Activated naive CD8-positive, alpha-beta T cell treated with anti-CD3 and anti-CD28 coated beads for 36 hours (primary cell): ENCODE results near the gene NRG3. TPM values are rescaled to one million over a fixed set of nuclear protein-coding genes. Genes with fewer than 3 reads are reported as not detected.

Experiments
- DNase-seq: peaks from one replicate; pipeline ENCODE4 v3.0.0; 2021
- H3K27ac Mint-ChIP-seq: one replicate; pipeline ENCODE4 v1.8.0; 2022; ENCODE audit warnings: mild to moderate bottlenecking, moderate library complexity, mixed read lengths
- H3K27me3 Mint-ChIP-seq: one replicate; pipeline ENCODE4 v1.8.0; 2022; ENCODE audit warnings: mild to moderate bottlenecking, mixed read lengths
- H3K36me3 Mint-ChIP-seq: one replicate; pipeline ENCODE4 v1.8.0; 2021; ENCODE audit warnings: mild to moderate bottlenecking, mixed read lengths
- H3K4me1 Mint-ChIP-seq: one replicate; pipeline ENCODE4 v1.8.0; 2021; ENCODE audit warnings: mixed read lengths
- H3K4me3 Mint-ChIP-seq: one replicate; pipeline ENCODE4 v1.8.0; 2022; ENCODE audit warnings: mild to moderate bottlenecking, moderate library complexity, mixed read lengths
- H3K9me3 Mint-ChIP-seq: one replicate; pipeline ENCODE4 v1.8.0; 2022; ENCODE audit warnings: mixed read lengths
- total RNA-seq, 2 experiments: library from RNA; stranded (reverse); gene quantifications; one replicate each; pipeline ENCODE4 v1.2.3, GENCODE V29; 2021

Gene NRG3
- total RNA-seq, 2 experiments from 2014 or later = not detected

DNA sequence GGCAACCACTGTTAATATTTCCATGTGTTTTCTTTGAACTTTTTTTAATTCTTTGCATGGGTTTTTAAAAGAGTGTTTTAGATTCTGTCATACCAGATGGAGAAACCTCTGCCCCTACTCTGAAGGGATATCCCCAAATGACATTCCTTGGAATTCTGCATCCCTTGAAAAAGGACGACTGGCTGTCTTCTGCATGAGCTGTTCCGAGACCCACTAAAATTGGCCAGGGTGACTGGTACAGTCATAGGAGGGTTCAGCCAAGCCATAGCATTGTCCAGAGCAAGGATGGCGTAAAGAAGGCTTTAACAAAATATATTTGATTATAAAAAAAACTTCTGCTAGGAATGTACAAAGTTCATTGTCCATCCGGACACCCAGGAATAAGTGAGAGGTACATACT lies 952.9 kb downstream of the NRG3 start:
- Mint-ChIP-seq H3K4me1 (no peaks in the 10 kb centered on the region), H3K27me3 (no peaks in the 10 kb centered on the region), H3K4me3 (no peak overlapping the region), H3K27ac (no peak overlapping the region), H3K36me3 (no peaks in the 10 kb centered on the region), H3K9me3 (no peaks in the 10 kb centered on the region)
- DNase-seq = no peak

DNA sequence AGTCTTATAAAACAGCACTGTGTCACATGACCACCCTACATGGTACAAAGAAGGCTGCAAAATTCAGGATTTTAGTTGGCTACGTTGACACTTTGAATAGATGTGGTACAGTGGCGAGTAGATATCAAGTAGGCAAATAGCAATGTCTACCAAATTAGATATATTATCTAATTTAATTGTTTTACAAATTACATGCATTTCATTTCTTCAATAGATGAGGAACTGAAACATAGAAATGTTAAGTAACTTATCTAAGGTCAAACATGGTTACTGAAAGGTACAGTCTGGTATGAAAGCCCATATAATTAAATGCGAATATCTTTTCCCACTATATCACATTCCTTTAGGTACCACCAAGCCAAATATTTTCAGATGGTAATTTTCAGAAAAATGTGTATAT lies 972.2 kb downstream of the NRG3 start:
- DNase-seq = no peak
- Mint-ChIP-seq H3K36me3 (no peaks in the 10 kb centered on the region), H3K4me3 (no peak overlapping the region), H3K4me1 (no peaks in the 10 kb centered on the region), H3K27me3 (no peaks in the 10 kb centered on the region), H3K27ac (no peak overlapping the region), H3K9me3 (peaks cover 10% of the 10 kb centered on the region)

DNA sequence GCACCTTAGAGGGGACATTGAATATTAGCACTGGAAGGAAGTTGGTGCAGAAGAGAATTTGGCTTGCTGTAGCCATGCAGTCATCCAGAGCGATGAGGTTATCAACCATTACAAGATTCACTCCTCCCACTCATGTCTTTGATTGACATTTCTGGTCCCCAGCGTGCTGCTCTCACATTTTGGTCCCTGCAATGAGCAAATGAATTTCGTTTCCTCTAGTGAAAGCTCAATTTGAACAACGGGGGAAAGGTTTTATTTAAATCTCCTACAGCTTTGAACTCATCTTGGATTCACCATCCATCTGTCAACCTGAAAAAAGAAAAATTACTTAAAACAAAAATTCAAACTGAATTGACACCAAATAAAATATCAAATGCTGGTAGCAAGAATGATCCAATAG lies 975.2 kb downstream of the NRG3 start:
- no peaks in the 10 kb centered on the region for H3K27me3 Mint-ChIP-seq
- no peak overlapping the region for H3K4me3 Mint-ChIP-seq
- no peaks in the 10 kb centered on the region for H3K36me3 Mint-ChIP-seq
- peaks cover 8% of the 10 kb centered on the region for H3K9me3 Mint-ChIP-seq
- no peak overlapping the region for H3K27ac Mint-ChIP-seq
- H3K4me1 Mint-ChIP-seq = no peaks in the 10 kb centered on the region
- no peak for DNase-seq

- Mint-ChIP-seq H3K27me3 (no peaks in the 10 kb centered on the region), H3K27ac (no peak overlapping the region), H3K4me1 (no peaks in the 10 kb centered on the region), H3K9me3 (no peaks in the 10 kb centered on the region), H3K36me3 (no peaks in the 10 kb centered on the region), H3K4me3 (no peak overlapping the region)
- no peak for DNase-seq
These were observed 982.1 kb downstream of the NRG3 start for GRCh38 chr10:82856957-82857613.

DNA sequence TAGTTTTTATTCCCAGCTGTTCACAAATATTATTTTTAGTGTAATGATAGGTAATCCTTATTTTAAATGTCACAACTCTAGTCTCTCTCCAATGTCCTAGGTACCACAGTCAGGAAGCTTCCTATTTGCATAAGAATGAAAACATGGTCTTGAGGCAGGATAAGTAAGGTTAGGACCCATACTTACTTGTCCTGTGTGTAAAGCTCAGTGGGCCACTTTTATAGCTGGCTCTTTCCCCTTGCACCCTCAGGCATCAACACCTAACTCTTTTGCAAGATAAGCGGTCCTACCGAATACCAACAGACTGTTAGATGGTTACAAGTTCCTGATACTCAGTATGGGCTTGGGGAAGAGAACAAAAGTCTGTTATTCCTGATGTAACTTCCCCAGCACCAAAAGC lies 986.9 kb downstream of the NRG3 start:
- Mint-ChIP-seq H3K27ac (no peak overlapping the region), H3K4me3 (no peak overlapping the region), H3K9me3 (peaks cover 5% of the 10 kb centered on the region), H3K36me3 (no peaks in the 10 kb centered on the region), H3K27me3 (no peaks in the 10 kb centered on the region), H3K4me1 (no peaks in the 10 kb centered on the region)
- no peak for DNase-seq

DNA sequence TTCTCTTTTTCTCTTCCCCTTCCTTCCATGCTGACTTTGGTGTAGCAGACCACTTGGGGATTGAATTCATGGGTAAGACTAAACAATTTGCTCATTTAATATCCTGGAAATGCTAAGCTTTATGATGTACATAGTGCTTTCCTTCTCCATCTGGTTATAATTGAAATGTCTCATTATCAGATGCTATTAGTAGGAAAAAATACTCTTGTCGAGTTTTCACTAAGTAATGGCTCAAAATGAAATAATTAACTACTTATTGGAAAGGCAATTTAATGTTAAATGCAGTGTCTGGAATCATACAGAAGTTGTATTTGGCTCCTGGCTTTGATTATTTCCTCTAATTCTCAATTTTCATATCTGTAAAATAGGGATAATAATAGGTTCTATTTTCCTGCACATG lies 990.4 kb downstream of the NRG3 start:
- H3K36me3 Mint-ChIP-seq = no peaks in the 10 kb centered on the region
- H3K27ac Mint-ChIP-seq = no peak overlapping the region
- no peak for DNase-seq
- H3K27me3 Mint-ChIP-seq = no peaks in the 10 kb centered on the region
- peaks cover 5% of the 10 kb centered on the region for H3K9me3 Mint-ChIP-seq
- no peak overlapping the region for H3K4me3 Mint-ChIP-seq
- H3K4me1 Mint-ChIP-seq = no peaks in the 10 kb centered on the region

DNA sequence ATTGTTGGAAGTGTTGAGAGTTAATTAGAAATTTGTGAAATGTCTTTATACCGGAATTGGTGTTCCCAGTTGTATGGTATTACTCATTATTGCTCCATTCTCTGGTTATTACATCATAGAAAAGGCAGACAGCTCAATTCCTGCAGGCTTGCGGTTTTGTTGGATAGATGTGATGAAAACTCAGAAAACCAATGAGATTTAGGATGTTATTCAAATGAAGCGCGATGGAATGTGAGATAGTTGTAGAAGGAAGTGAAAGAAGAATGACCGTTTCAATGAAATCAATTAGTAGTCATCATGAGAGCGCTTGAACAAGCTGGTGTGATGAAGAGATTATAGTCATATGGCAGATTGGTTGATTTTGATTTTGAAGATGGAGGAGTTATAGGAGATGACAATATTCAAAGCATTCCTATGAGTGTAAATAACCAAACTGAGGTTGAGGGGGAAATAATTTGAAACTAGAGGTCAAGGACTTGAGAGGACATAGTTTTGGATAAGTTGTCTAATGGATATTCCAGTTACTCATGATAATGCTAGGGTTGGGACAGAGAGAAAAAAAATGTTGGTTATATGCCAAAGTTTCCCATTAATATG lies 991.5 kb downstream of the NRG3 start:
- Mint-ChIP-seq H3K27ac (no peak overlapping the region), H3K4me1 (no peaks in the 10 kb centered on the region), H3K9me3 (peaks cover 6% of the 10 kb centered on the region), H3K4me3 (no peak overlapping the region), H3K27me3 (no peaks in the 10 kb centered on the region), H3K36me3 (no peaks in the 10 kb centered on the region)
- DNase-seq = no peak

DNA sequence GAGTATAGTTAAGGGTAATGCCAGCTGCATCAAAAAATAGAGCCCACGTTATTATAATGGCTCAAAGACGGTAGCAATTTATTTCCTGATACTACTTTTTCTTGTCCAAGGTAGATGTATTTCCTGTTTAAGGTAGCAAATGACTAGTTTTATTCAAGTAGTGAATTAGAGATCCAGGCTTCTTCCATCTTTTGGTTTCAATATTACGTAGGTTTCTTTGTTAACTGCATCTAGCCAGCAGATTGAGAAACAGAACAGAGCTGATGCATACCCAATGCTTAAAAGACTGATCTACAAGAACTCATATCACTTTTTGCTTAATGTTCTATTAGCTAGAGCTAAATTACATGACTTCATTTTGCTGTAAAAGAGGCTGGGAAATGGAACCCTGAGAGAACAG lies 992.1 kb downstream of the NRG3 start:
- H3K9me3 Mint-ChIP-seq = peaks cover 6% of the 10 kb centered on the region
- no peak overlapping the region for H3K4me3 Mint-ChIP-seq
- H3K36me3 Mint-ChIP-seq = no peaks in the 10 kb centered on the region
- H3K27me3 Mint-ChIP-seq = no peaks in the 10 kb centered on the region
- no peak for DNase-seq
- no peaks in the 10 kb centered on the region for H3K4me1 Mint-ChIP-seq
- H3K27ac Mint-ChIP-seq = no peak overlapping the region

- Mint-ChIP-seq H3K27ac (no peak overlapping the region), H3K27me3 (no peaks in the 10 kb centered on the region), H3K4me3 (no peak overlapping the region), H3K9me3 (peaks cover 1% of the 10 kb centered on the region), H3K36me3 (no peaks in the 10 kb centered on the region), H3K4me1 (no peaks in the 10 kb centered on the region)
- no peak for DNase-seq
These were observed 999.7 kb downstream of the NRG3 start for GRCh38 chr10:82874671-82875070.

GRCh38 chr10:82880776-82881290 lies 1005.8 kb downstream of the NRG3 start:
- no peak for DNase-seq
- Mint-ChIP-seq H3K4me1 (no peaks in the 10 kb centered on the region), H3K4me3 (no peak overlapping the region), H3K9me3 (peaks cover 1% of the 10 kb centered on the region), H3K36me3 (no peaks in the 10 kb centered on the region), H3K27ac (no peak overlapping the region), H3K27me3 (no peaks in the 10 kb centered on the region)

DNA sequence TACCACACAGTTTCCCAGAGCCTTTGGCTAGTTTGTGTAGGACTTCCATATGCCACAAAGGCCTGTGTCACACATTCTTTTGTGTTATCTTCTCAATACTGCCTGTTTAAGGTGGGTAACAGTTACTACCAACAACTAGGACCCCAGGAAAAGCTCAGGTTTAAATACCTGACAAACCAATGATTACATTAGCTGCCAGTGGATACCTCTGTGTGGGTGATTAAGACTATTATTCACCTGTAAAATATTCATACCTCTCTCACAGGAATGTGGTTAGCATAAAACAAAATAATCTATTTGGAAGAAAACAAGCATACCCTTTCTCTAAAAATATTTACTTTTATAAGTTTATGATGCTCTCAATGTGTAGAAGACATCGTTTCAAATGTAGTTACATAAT lies 1007.7 kb downstream of the NRG3 start:
- Mint-ChIP-seq H3K4me3 (no peak overlapping the region), H3K27me3 (no peaks in the 10 kb centered on the region), H3K4me1 (no peaks in the 10 kb centered on the region), H3K27ac (no peak overlapping the region), H3K9me3 (peaks cover 1% of the 10 kb centered on the region), H3K36me3 (no peaks in the 10 kb centered on the region)
- no peak for DNase-seq

DNA sequence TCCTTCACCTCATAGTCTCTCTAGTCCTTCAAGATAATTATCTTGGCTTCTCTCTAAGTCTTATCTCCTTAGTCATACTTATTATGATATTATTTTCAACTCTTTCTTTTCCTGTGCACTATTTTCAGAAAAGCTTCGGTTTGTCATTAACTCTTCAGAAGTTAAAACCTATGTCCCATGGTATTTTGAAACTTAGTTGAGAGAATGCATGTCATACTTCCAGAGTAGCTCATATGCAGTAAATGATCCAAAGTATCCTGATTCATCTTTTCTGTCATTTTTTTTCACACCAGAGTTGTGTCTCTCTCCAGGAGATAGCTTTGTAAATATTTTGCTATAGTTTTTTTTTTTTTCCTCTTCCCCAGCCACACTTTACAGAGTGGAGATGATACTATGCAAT lies 1008.6 kb downstream of the NRG3 start:
- no peak for DNase-seq
- no peak overlapping the region for H3K4me3 Mint-ChIP-seq
- no peaks in the 10 kb centered on the region for H3K36me3 Mint-ChIP-seq
- H3K4me1 Mint-ChIP-seq = no peaks in the 10 kb centered on the region
- H3K27me3 Mint-ChIP-seq = peaks cover 2% of the 10 kb centered on the region
- H3K9me3 Mint-ChIP-seq = peaks cover 2% of the 10 kb centered on the region
- no peak overlapping the region for H3K27ac Mint-ChIP-seq

DNA sequence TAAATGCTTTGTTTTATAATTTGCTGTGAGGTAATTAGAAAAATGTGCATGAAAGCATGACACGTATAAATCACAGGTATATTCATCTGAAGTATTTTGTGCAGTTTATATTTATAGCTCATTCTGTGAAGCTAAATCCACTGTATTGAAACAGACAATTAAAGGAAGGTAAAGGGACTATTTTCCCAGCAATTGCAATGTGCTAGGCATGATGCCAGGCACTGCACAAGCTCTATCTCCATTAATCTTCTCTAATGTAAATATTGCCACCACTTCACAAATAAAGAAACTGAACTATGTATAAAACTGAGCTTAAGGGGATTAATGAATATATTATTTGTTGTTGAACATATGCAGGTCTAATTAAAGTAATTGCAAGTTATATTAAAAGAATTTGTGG lies 1012.5 kb downstream of the NRG3 start:
- peaks cover 5% of the 10 kb centered on the region for H3K9me3 Mint-ChIP-seq
- no peaks in the 10 kb centered on the region for H3K36me3 Mint-ChIP-seq
- H3K4me1 Mint-ChIP-seq = no peaks in the 10 kb centered on the region
- H3K4me3 Mint-ChIP-seq = no peak overlapping the region
- H3K27ac Mint-ChIP-seq = no peak overlapping the region
- no peak for DNase-seq
- peaks cover 4% of the 10 kb centered on the region for H3K27me3 Mint-ChIP-seq

DNA sequence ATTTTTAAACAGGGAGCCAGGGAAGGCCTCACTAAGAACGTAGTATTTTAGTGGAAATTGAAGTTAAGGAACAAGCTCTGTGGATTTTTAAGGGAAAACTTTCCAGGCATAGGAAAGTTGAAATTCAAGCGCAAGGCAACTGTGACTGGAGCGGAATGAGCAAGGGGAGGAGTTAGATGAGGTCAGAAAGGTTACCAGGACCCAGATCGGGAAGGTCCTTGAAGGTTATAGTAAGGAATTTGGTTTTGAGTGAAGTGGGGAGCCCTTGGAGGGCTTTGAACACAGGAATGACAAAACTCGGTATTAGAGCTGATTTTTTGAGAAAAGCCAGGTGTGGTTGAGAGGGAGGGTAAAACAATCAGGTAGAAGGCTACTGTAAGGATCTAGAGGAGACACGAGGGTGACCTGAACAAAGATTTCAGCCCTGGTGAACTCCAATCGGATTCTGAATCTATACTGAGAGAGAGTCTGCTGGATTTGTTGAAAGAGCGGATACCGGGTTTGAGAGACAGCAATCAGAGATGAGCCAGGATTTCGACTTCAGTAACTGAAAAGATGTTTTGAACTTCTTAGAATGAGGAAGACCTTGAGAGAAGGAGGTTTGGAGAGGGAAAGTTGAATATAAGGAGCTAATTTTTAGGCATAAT lies 1013.9 kb downstream of the NRG3 start:
- Mint-ChIP-seq H3K36me3 (no peaks in the 10 kb centered on the region), H3K27ac (no peak overlapping the region), H3K27me3 (peaks cover 4% of the 10 kb centered on the region), H3K4me3 (no peak overlapping the region), H3K9me3 (peaks cover 6% of the 10 kb centered on the region), H3K4me1 (no peaks in the 10 kb centered on the region)
- DNase-seq = no peak

- H3K36me3 Mint-ChIP-seq = no peaks in the 10 kb centered on the region
- H3K4me1 Mint-ChIP-seq = no peaks in the 10 kb centered on the region
- DNase-seq = no peak
- H3K27me3 Mint-ChIP-seq = peaks cover 4% of the 10 kb centered on the region
- no peak overlapping the region for H3K4me3 Mint-ChIP-seq
- H3K27ac Mint-ChIP-seq = no peak overlapping the region
- H3K9me3 Mint-ChIP-seq = peaks cover 6% of the 10 kb centered on the region
These were observed 1014.7 kb downstream of the NRG3 start for GRCh38 chr10:82889728-82890127.

GRCh38 chr10:82890573-82890972 lies 1015.6 kb downstream of the NRG3 start:
- Mint-ChIP-seq H3K27ac (no peak overlapping the region), H3K27me3 (peaks cover 4% of the 10 kb centered on the region), H3K9me3 (peaks cover 11% of the 10 kb centered on the region), H3K36me3 (no peaks in the 10 kb centered on the region), H3K4me1 (no peaks in the 10 kb centered on the region), H3K4me3 (no peak overlapping the region)
- DNase-seq = no peak
